K562 (cell line): ENCODE measurements around the gene SLC22A23. TPM values are rescaled to one million over a fixed set of nuclear protein-coding genes. Genes with fewer than 3 reads are reported as not detected.

Experiments used
- ATAC-seq: fragments of 200-7000 bp; cut with Tn5 transposase; 3 replicates; pipeline ENCODE4 v1.9.1; 2020; ENCODE audit warnings: moderate library complexity
- BruUV-seq: library from RNA; stranded (reverse); fragments of 400-500 nt; replicated peaks from 2 replicates; lab custom pipeline; 2021; lab: Mats Ljungman, UMichigan
- CTCF ChIA-PET: fragments of 300-600 bp; formaldehyde crosslinking; extraction: SDS; loops from one replicate; lab custom pipeline; 2021; ENCODE audit warnings: low intra/inter-chr PET ratio; lab: Yijun Ruan, JAX
- POLR2A ChIA-PET: fragments of 300-600, 350-650 bp; sonication (Branson Sonifier 250); formaldehyde crosslinking; extraction: SDS; loops from one replicate; lab custom pipeline; 2021; ENCODE audit warnings: antibody characterized with exemption, inconsistent platforms; lab: Yijun Ruan, JAX
- DNase-seq, 4 experiments: peaks; one replicate each; pipeline versions ENCODE4 v3.0.0 to v3.0.0-alpha.2; 2011 to 2018; ENCODE audit warnings: low spot score in 3 of 4, mixed read lengths in 3 of 4; ENCODE audit errors: extremely low read depth in 1 of 4
- FAIRE-seq: peaks from 2 replicates; lab custom pipeline; 2011; peaks lifted over from hg19 to GRCh38; lab: Jason Lieb, UNC
- H2AFZ ChIP-seq: 2 replicates; pipeline ENCODE4 v1.6.0; 2011; ENCODE audit warnings: low read depth, low read length, control low read depth, inconsistent platforms
- H3K27ac ChIP-seq: fragments of 200-600 bp; 3 replicates; pipeline ENCODE4 v1.8.0; 2011; ENCODE audit warnings: low read depth, mild to moderate bottlenecking, control low read depth, inconsistent platforms, low read length, moderate library complexity, mixed read lengths; ENCODE audit errors: extremely low read depth
- H3K27me3 ChIP-seq, 2 experiments: fragments of 300-600 bp in 1 of 2; 2 replicates in 1 of 2; 3 replicates in 1 of 2; pipeline versions ENCODE4 v1.6.0 to v1.8.0; 2011; ENCODE audit warnings: inconsistent platforms in 2 of 2, low read length in 2 of 2, mild to moderate bottlenecking in 1 of 2, mixed read lengths in 1 of 2, moderate library complexity in 1 of 2; ENCODE audit not compliant: control insufficient read depth in 2 of 2, insufficient read depth in 2 of 2
- H3K36me3 ChIP-seq: fragments of 300-600 bp; 3 replicates; pipeline ENCODE4 v1.8.0; 2011; ENCODE audit warnings: mild to moderate bottlenecking, low read length, inconsistent platforms; ENCODE audit not compliant: control insufficient read depth, insufficient read depth
- H3K4me1 ChIP-seq, 2 experiments: fragments of 200-600 bp in 1 of 2; replicated peaks in 1 of 2; 2 replicates in 1 of 2; 3 replicates in 1 of 2; pipeline versions ENCODE4 v1.5.1 to v1.8.0; 2011; ENCODE audit warnings: inconsistent platforms in 2 of 2, low read length in 2 of 2, mild to moderate bottlenecking in 1 of 2, mixed read lengths in 1 of 2, moderate library complexity in 1 of 2; ENCODE audit not compliant: control insufficient read depth in 2 of 2, insufficient read depth in 2 of 2
- H3K4me2 ChIP-seq: 2 replicates; pipeline ENCODE4 v1.6.1; 2011; ENCODE audit warnings: low read length, control low read depth, inconsistent platforms, mixed read lengths; ENCODE audit not compliant: insufficient read depth
- H3K4me3 ChIP-seq: fragments of 200-600 bp; sonication (generic), shearing (Covaris generic); 2 replicates; pipeline ENCODE4 v1.5.1; 2016; ENCODE audit warnings: control low read depth, inconsistent platforms
- H3K79me2 ChIP-seq: fragments of 200-600 bp; 3 replicates; pipeline ENCODE4 v1.8.0; 2011; ENCODE audit warnings: low read length, inconsistent platforms; ENCODE audit not compliant: control insufficient read depth, insufficient read depth
- H3K9ac ChIP-seq, 2 experiments: 2 replicates each; pipeline versions ENCODE4 v1.6.0 to v1.6.1; 2011; ENCODE audit warnings: low read depth in 2 of 2, low read length in 2 of 2, control low read depth in 1 of 2, inconsistent platforms in 1 of 2, mild to moderate bottlenecking in 1 of 2, mixed read lengths in 1 of 2; ENCODE audit not compliant: insufficient read depth in 1 of 2
- H3K9me1 ChIP-seq: one replicate; pipeline ENCODE4 v1.6.0; 2011; ENCODE audit warnings: inconsistent platforms, mild to moderate bottlenecking, low read length, moderate library complexity; ENCODE audit not compliant: control insufficient read depth, insufficient read depth
- H3K9me3 ChIP-seq: replicated peaks from 2 replicates; pipeline ENCODE4 v1.5.1; 2011; ENCODE audit warnings: low read depth, low read length, inconsistent platforms; ENCODE audit not compliant: control insufficient read depth, insufficient read depth
- H4K20me1 ChIP-seq: replicated peaks from 2 replicates; pipeline ENCODE4 v1.6.1; 2011; ENCODE audit warnings: low read length, inconsistent platforms, mixed read lengths; ENCODE audit not compliant: control insufficient read depth, insufficient read depth
- LARP7 ChIP-seq: fragments of 450-650 bp; IDR thresholded peaks from 2 replicates; pipeline ENCODE4 v1.6.1; 2016
- POLR2G ChIP-seq: fragments of 200-400 bp; formaldehyde crosslinking; IDR thresholded peaks from 2 replicates; pipeline ENCODE4 v1.6.1; 2017; ENCODE audit warnings: low read depth, mild to moderate bottlenecking, antibody characterized with exemption, low read length, moderate library complexity
- RREB1 ChIP-seq: fragments of 250-450 bp; sonication (Bioruptor Pico); IDR thresholded peaks from 2 replicates; pipeline ENCODE4 v1.4.0; 2020
- WGBS: fragments of 100-300 bp; shearing (Covaris generic); methylation state at CpG from one replicate; pipeline ENCODE4 v1.1.6; 2016; ENCODE audit warnings: low coverage, mixed read lengths; ENCODE audit not compliant: insufficient coverage; ENCODE audit errors: missing lambda C conversion rate; 5-methylcytosine and 5-hydroxymethylcytosine counted together
- in situ Hi-C: fragments of 300-500 bp; cut with MboI; formaldehyde crosslinking; loops from 4 replicates; pipeline ENCODE4 v1.15.0; 2018; ENCODE audit warnings: inconsistent platforms, mixed read lengths
- intact Hi-C: fragments of 100-400 bp; cut with micrococcal nuclease; formaldehyde crosslinking; loops from 2 replicates; pipeline ENCODE4 v1.14.2; 2022
- polyA plus RNA-seq, 8 experiments: library from polyadenylated mRNA; depleted of rRNA in 4 of 8; stranded (reverse) in 5 of 8; unstranded in 3 of 8; fragments of >200 nt; fragmentation: Nextera tagmentation in 2 of 8; fragmentation: Illumina TruSeq in 1 of 8; extraction: Ambion mirVana in 2 of 8; extraction: Trizol in 1 of 8; gene quantifications; 2 replicates each; pipeline versions ENCODE4 v1.2.1 to v1.2.3, GENCODE V29; 2011 to 2014; ENCODE audit warnings: inconsistent platforms in 1 of 8, missing spikeins in 1 of 8
- total RNA-seq, 7 experiments: library from RNA; depleted of rRNA in 6 of 7; stranded (reverse); fragments of >200 nt in 6 of 7; fragmentation: Illumina TruSeq in 2 of 7; extraction: Trizol in 2 of 7; gene quantifications; 2 replicates each; pipeline versions ENCODE4 v1.2.1 to v1.2.3, GENCODE V29; 2011 to 2021; ENCODE audit warnings: low replicate concordance in 1 of 7

SLC22A23 gene
- total and polyA plus RNA-seq, 9 of the 15 experiments (the other 6 are each of a cell fraction or from before 2014, with no cell fraction given), result 0.30 to 8.7 (median 2.5) TPM

- peaks cover 11 to 48% of the 10 kb centered on the region in 2 experiments for H3K4me1 ChIP-seq
- in situ Hi-C loops, result loop anchor here (10.0 kb wide), 1 partner anchor 311 kb away; no protein-coding TSS in a partner anchor
- H3K4me3 ChIP-seq, result no peak overlapping the region
- intact Hi-C loops, result loop anchor here (10.0 kb wide), 2 partner anchors 331 to 691 kb away; no protein-coding TSS in a partner anchor
- TF ChIP-seq LARP7, result no peak
- TF ChIP-seq RREB1 (CRISPR knock-in tag), result no peak
- peak; percentile 33; the same call in 1 of the 2 replicates for TF ChIP-seq POLR2G
- 84% methylated on average over 23 of the region's 23 CpGs for WGBS
- peaks cover 22% of the 10 kb centered on the region; the same call in 1 of the 2 replicates for H4K20me1 ChIP-seq
- ChIA-PET POLR2A (interaction anchor here (1.0 to 1.4 kb wide), 2 partner anchors 175 to 449 kb away, joined by 4 to 5 read pairs; no protein-coding TSS in a partner anchor), CTCF (interaction anchor here (0.7 kb wide), 1 partner anchor 170 kb away, joined by 3 read pairs; no protein-coding TSS in a partner anchor)
- H3K4me2 ChIP-seq, result no peak overlapping the region
- no peak overlapping the region for H3K27ac ChIP-seq
- ATAC-seq (no peak), DNase-seq (no peak), FAIRE-seq (no peak)
- H3K79me2 ChIP-seq, result no peaks in the 10 kb centered on the region
- no peaks in the 10 kb centered on the region for H3K36me3 ChIP-seq
- H3K9me3 ChIP-seq, result no peaks in the 10 kb centered on the region
- BruUV-seq, result no TSS peak
- H3K9ac ChIP-seq, result no peak overlapping the region
- peaks cover 4% of the 10 kb centered on the region for H3K9me1 ChIP-seq
- H2AFZ ChIP-seq, result no peak overlapping the region
- no peaks in the 10 kb centered on the region for H3K27me3 ChIP-seq
Measured at GRCh38 chr6:3283641-3284435, 173.0 kb downstream of the SLC22A23 start.
